HepG2 (cell line): ENCODE data around the gene ZMYND8. TPM values are rescaled to one million over a fixed set of nuclear protein-coding genes. Genes with fewer than 3 reads are reported as not detected.
A peak's percentile ranks its signal among the peaks of the same experiment; 100 is the strongest.

Source experiments
- IKZF4 ChIP-seq: sonication (generic); formaldehyde crosslinking; IDR thresholded peaks from 2 replicates; pipeline ENCODE4 v1.5.1; 2020; ENCODE audit warnings: borderline replicate concordance, mild to moderate bottlenecking, low read depth, missing genetic modification reagents; ENCODE audit errors: not compliant biosample characterization
- SNAPC2 ChIP-seq: sonication (generic); formaldehyde crosslinking; IDR thresholded peaks from 2 replicates; pipeline ENCODE4 v1.8.1; 2022; ENCODE audit warnings: mild to moderate bottlenecking, missing genetic modification reagents
- TOPORS ChIP-seq: sonication (generic); formaldehyde crosslinking; IDR thresholded peaks from 2 replicates; pipeline ENCODE4 v1.8.0; 2023; ENCODE audit warnings: mild to moderate bottlenecking, missing genetic modification reagents
- ZBTB33 ChIP-seq: sonication (generic); formaldehyde crosslinking; IDR thresholded peaks from 2 replicates; pipeline ENCODE4 v1.4.0; 2020; ENCODE audit warnings: missing genetic modification reagents
- ZNF780A ChIP-seq: sonication (generic); formaldehyde crosslinking; IDR thresholded peaks from 2 replicates; pipeline ENCODE4 v1.8.0; 2022; ENCODE audit warnings: mild to moderate bottlenecking, missing genetic modification reagents, moderate library complexity
- polyA plus RNA-seq, 8 experiments: library from polyadenylated mRNA; depleted of rRNA in 3 of 8; stranded (reverse) in 7 of 8; unstranded in 1 of 8; fragments of >200 nt; fragmentation: Illumina TruSeq in 4 of 8; extraction: Trizol in 4 of 8; gene quantifications; 2 replicates each; pipeline versions ENCODE4 v1.2.1 to v1.2.3, GENCODE V29; 2011 to 2016; ENCODE audit warnings: low read depth in 4 of 8, missing spikeins in 1 of 8, mixed read lengths in 1 of 8; ENCODE audit not compliant: insufficient read depth in 1 of 8
- total RNA-seq, 5 experiments: library from RNA; depleted of rRNA; stranded (reverse); fragments of >200 nt; fragmentation: Illumina TruSeq; extraction: Trizol; gene quantifications; 2 replicates each; pipeline ENCODE4 v1.2.3, GENCODE V29; 2016; ENCODE audit warnings: low read depth in 1 of 5
- TF ChIP-seq, protein P1 (sequence below): IDR thresholded peaks from 2 replicates; pipeline ENCODE4 v1.6.1; 2016; ENCODE audit warnings: missing compliant biosample characterization, missing genetic modification reagents, borderline replicate concordance
- TF ChIP-seq, protein P2 (sequence below): sonication (generic); formaldehyde crosslinking; IDR thresholded peaks from 2 replicates; pipeline ENCODE4 v1.8.1; 2023; ENCODE audit warnings: mild to moderate bottlenecking, inconsistent platforms, moderate library complexity, missing genetic modification reagents, borderline replicate concordance

The ZMYND8 gene
- total and polyA plus RNA-seq, 2 of the 13 experiments (the other 11 are each of a cell fraction or from before 2014, with no cell fraction given), result 53.9 to 84.7 TPM

DNA sequence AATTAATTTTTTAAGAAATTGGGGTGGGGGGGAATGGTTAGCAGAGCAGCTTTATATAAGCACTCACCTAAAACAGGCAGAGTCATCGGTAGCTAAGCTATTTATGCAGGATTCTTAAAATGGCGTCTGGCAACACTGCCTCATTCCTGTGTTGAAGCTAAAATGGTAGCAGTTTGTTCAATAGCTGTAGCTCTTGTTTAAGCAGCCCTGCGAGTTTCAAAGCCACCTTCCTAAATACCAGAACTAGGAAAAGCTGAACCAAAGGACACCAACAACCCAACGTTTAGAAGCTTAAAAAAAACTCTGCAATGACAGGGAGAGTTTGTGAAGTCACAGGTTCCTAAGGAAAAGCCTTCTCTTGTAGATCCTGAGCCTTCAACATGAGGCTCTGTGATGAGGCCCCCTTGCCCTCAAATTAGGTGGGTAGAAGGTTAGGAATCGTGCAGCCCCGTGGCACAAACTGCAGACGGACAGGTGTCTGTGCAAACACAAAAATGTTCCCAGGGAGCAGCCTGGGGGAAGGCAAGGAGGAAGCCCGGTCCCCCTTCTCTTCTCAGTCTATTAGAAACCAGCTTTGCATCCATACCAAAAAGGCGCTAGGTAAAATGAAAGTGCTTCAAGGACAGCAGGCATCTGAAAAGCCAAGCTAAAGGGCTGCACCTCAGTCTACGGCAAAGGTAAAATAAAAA is 4.7 kb downstream of the ZMYND8 start (continued):
- TF ChIP-seq IKZF4 (CRISPR knock-in tag) (no peak), SNAPC2 (peak; percentile 49; the same call in 1 of the 2 replicates), ZBTB33 (CRISPR knock-in tag) (no peak; the same call in 1 of the 2 replicates), ZNF780A (CRISPR knock-in tag) (no peak), TOPORS (CRISPR knock-in tag) (0 out of 2 replicates have a peak, but pooled peaks have one; percentile 36)
- TF ChIP-seq, protein P1, sequence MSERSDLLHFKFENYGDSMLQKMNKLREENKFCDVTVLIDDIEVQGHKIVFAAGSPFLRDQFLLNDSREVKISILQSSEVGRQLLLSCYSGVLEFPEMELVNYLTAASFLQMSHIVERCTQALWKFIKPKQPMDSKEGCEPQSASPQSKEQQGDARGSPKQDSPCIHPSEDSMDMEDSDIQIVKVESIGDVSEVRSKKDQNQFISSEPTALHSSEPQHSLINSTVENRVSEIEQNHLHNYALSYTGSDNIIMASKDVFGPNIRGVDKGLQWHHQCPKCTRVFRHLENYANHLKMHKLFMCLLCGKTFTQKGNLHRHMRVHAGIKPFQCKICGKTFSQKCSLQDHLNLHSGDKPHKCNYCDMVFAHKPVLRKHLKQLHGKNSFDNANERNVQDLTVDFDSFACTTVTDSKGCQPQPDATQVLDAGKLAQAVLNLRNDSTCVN, result no peak
- TF ChIP-seq, protein P2, sequence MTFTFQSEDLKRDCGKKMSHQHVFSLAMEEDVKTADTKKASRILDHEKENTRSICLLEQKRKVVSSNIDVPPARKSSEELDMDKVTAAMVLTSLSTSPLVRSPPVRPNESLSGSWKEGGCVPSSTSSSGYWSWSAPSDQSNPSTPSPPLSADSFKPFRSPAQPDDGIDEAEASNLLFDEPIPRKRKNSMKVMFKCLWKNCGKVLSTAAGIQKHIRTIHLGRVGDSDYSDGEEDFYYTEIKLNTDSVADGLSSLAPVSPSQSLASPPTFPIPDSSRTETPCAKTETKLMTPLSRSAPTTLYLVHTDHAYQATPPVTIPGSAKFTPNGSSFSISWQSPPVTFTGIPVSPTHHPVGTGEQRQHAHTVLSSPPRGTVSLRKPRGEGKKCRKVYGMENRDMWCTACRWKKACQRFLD (CRISPR knock-in tag), result no peak
- TF ChIP-seq, all 625 proteins: peak for 45
